Activated effector memory CD4-positive, alpha-beta T cell treated with Interleukin-2 at 50 U/mL for 16 hours (primary cell): ENCODE results near the gene RNF19B.

Source experiments
- DNase-seq: peaks from one replicate; pipeline ENCODE4 v3.0.0-alpha.2; 2020

RNF19B gene

DNA sequence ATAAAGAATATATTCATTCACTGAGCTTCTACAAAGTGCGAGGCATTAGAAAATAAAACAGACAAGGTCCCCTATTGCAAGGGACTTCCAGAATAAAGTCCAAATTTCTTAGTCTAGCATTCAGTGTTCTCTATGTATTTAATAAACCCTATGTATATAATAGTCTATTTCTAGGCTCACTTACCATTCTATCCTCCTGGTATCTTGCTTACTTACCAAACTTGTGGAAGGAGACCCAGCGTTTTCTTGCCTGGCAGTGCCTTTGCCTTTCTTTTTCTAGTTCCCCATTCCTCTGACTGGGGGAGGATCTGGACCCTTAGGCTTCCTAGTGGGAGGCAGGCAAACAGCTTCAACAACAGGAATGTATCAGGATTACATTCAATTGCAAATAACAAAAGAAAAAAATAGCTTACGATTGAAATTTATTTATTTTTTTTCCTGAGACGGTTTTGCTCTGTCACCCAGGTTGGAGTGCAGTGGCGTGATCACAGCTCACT lies 690 bp upstream of the RNF19B start:
- no peak for DNase-seq

DNA sequence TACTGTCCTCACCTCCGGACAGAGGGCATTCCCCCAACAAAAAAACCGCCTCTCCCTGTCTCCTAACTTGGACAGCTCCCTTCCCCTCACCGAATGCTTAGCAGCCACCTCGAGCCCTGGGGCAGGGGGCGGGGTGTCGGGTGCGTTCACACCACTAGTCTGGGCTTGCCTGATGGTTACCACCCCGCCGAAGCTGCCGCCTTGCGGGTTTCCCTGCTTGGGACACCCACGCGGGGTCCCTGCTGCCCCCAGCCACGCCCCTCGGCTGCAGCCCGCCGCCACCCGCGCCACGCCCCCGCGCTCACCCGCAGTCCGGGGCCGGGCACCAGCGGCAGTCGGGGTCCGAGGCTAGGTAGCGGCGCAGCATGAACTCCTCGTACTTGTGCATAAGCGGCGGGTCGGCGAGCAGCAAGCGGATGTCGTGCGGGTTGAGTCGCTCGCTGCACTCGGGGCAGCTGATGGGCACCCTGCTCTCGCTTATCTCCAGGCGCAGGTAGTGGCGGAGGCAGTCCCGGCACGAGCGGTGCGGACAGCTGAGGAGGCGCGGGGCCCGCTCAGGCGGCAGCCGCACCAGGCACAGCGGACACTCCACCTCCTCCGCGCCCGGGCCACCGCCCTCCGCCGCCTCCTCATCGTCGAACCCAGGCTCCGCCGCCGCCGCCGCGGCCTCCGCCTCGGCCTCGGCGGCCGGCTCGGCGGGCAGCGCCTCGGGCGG lies 706 bp downstream of the RNF19B start:
- DNase-seq: peak; percentile 53

DNA sequence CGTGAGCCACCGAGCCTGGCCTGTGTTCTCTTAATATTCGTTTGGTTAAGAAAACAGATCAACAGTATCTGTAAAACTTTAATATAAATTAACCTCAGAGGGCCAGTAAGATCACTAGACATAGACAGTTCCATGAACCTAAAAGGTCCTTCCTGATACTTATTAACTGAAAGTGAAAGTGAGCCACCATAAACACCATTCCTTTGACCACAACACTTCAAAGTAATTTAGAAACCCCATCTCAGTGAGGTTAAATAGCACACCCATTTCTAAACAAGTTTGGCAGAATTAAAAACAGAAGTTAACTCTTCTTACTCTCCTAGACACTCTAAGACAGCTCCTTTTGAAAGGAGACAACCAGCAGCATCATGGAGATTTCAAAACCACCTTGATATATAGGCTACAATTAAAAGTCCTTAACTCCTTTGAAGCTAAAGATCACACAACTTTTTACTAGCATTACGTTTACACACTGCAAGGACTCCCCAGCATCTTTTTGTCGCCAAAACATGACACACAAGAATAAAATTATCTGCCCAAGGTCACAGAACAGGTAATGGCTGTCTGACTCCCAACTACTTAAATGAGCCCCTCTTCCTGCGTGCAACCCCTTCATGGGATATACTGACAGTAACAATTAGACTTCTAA lies 2.2 kb downstream of the RNF19B start:
- no peak for DNase-seq

DNA sequence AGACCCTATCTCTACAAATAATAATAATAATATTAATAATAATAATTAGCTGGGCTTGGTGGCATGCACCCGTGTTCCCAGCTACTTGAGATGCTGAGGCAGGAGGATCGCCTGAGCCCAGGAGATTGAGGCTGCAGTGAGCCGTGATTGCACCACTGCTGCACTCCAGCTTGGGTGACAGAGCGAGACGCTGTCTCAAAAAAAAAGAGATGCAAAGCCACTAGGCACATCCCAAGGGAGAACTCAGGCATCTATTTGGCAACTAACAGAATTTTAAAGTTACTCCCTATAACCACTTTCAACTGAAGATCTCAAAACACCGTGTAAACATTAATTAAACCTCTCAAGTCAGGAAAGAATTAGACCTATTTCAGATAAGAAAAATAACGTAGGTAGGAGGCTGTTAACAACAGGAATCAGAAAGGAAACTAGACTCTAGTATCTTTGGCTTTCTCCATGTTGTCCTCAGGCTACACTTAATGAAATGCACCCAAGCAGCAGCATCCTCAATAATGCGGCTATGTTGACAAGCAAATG lies 3.7 kb downstream of the RNF19B start:
- no peak for DNase-seq

DNA sequence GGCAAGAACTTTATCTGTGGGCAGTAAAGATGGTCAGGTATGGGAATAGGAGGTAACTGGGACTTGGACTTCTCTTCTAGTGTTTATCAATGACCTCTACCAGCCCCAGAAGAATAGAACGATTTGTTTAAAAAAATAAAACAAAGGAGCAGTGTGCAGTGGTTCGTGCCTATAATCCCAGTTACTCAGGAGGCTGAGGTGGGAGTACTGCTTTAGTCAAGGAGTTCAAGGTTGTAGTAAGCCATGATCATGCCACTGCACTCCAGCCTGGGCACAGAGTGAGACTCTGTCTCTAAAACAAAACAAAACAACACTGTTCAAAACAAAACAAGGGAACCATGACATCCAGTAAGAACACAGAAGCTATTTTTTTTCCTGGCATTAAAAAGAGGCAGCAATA lies 4.3 kb downstream of the RNF19B start:
- no peak for DNase-seq

DNA sequence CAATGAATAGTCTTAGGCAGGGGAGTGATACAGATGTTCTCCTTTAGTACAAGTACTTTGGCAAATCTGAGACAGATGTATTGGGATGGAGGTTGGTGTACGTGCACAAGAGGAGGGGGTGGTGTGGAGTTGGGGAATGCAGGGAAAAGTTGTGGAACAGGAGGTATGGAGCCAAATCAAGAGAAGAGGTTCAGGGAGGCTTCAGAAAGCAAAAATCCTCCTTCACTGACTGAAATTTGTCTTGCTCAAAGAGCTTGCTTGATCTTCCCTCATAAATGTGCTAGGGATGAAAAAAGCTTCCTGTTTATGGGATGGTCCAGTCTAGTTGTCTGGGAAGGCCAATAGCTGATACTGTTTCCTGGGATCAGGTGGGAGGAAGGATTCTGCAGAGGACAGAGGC lies 5.8 kb downstream of the RNF19B start:
- no peak for DNase-seq

DNA sequence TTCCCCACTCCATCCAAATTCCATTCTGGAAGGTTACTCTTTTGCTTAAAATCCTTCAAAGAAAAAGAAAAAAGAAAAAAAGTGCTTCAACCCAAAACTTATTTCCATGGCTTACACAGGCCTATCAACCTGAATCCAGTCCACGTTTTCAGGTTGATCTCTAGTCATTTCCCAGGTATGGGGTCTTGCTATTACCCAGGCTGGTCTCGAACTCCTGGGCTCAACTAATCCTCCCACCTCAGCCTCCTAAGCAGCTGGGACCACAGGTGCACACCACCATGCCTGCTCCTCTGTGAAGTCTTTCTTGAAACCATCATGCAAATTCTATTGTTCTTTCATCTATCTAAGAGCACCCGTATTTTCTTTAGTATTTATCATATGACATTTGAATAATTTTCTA lies 7.6 kb downstream of the RNF19B start:
- DNase-seq: no peak

DNA sequence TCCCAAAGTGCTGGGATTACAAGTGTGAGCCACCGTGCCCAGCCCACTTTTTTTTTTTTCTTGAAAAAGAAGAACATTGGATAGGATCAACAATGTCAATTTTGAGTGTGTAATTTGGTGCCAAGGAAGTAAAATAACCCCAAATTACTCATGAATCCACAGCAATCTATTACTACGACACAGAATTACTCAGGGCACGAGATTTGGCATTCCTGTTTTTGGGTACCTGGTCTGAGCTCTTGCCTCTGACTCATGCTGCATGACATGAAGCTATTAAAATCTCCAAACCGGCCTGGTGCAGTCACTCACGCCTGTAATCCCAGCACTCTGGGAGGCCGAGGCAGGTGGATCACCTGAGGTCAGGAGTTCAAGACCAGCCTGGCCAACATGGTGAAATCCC lies 10.4 kb downstream of the RNF19B start:
- DNase-seq: no peak

DNA sequence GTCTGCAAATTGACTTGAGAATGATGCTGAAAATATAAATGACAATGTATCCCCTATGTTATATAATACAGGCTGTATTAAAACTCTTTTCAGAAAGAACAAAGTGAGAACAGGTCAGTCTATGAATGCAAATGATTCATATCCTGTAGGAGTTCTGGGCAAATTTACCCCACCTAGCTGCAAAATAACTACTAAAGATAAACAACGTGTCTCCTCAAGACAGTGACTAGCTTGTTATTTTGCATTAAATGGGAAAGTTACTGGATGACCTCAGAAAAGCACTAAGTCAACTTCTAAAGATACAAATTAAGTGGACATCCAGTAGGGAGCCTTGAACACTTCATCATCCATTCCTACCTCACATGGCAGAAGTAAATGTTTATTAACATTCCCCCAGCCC lies 11.1 kb downstream of the RNF19B start:
- no peak for DNase-seq

DNA sequence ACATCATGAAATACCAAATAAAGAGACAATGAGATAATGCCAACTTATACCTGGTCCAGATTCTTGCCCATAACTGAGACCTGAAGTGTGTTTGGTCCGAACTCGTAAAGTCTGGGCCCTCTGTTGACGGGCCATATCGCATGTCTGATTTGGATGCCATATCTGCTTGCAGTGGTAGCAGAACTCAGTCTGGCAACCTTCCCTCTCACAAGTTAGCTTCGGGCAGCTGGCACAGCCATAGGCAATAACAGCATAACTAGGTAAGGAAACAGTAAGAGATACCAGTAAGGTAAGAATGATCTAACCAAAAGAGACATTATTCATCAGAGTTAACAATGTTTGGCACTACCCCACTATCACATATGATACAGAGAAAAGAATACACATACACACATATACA lies 15.1 kb downstream of the RNF19B start:
- DNase-seq: no peak

DNA sequence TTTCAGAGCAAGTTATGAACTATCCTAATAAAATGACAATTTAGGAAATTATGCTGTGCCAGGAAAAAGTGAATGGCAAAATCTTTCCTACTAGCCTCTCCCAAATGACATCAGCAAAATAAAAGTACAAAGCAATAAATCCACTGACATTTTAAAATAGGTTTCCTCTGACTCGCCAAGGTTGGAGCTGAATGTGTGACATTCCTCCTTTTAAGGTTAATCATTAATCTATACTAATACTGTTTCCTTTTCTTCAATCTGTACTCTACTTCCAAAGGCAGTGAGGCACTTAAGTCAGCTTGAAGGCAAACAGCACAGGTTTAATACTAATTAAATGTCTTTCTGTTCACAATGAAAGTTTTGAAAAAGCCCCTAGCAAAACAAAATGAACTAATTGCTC lies 15.7 kb downstream of the RNF19B start:
- no peak for DNase-seq

DNA sequence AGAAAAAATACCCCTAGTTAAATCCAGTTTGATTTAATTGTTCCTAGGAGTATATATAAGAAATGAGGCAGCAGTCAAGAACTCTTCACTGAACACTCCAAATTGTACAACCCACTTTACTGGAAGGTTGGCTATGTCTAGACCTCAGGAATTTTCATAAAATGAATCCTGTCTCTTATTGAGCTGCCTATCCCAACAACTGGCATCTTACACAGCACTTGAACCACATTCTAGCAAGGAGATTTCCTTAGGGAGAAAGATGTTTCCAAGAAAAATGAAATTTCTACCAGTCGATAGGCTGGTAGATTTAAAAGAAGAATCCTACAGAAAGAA lies 16.3 kb downstream of the RNF19B start:
- DNase-seq: no peak

DNA sequence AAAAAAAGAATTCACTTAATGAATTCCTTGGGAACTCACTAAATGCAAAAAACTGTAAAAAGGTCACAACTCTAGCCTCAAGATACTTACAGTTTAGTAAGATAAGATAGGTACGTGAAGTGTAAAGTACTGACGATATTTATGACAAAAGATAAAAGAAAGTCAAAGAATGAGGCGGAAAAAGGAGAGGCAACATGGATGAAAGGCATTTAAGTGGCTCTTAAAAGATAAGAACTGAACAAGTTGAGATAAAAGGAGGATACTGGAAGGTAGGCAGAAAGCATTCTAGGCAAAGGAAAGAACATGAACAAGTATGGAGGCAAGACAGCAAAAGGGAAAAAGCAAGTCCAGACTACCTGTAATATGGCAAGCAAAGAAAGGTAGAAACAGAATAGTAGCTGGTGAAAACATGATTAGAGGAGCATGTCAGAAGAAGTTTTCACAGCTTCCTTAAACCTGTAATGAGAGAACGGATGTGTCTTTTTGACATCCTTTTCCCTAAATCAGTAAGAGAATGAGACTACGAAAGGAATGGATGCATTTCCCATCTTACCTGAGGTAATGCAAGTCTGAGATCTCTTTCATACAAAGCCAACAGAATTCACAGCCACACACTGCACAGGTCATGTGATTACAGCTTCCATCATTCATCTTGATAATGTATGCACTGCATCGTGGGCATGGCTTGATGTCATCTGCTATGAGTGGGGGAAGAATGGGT lies 16.8 kb downstream of the RNF19B start:
- DNase-seq: no peak

DNA sequence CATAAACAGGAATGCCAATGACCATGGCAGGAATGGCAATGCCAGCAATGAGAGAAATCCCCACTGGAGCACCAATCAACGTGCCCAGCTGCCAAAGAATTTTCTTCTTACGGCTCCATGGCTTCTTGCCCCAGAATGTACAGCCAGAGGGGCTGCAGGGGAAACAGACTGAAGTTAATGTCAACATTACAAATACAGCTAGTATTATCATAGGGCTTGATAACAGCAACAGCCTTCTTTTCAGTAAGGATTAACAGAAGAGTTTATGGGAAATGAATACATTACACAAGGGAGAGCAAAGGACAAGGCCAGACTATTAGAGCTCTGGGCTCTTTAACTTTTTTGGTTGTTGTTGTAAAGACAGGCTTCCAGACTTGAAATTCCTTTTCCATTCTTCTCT lies 18.2 kb downstream of the RNF19B start:
- DNase-seq: no peak

DNA sequence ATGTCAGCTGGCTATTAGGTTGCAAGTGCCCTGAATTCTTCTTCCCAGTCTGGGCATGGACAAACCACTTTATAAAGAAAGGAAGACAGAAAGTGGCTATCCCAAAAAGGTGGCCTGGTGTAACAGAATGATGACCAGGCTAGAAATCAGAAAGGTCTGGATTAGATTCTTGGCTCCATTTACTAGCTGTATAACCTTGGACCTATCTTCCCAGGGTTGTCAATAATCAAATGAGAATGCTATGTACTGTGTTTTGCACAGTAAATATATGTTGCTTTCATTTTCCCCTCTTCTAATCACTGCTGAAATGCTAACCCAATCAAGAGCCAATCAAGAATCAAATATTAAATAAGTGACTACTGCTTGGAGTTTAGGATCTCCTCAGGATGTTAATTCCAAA lies 20.4 kb downstream of the RNF19B start:
- no peak for DNase-seq

DNA sequence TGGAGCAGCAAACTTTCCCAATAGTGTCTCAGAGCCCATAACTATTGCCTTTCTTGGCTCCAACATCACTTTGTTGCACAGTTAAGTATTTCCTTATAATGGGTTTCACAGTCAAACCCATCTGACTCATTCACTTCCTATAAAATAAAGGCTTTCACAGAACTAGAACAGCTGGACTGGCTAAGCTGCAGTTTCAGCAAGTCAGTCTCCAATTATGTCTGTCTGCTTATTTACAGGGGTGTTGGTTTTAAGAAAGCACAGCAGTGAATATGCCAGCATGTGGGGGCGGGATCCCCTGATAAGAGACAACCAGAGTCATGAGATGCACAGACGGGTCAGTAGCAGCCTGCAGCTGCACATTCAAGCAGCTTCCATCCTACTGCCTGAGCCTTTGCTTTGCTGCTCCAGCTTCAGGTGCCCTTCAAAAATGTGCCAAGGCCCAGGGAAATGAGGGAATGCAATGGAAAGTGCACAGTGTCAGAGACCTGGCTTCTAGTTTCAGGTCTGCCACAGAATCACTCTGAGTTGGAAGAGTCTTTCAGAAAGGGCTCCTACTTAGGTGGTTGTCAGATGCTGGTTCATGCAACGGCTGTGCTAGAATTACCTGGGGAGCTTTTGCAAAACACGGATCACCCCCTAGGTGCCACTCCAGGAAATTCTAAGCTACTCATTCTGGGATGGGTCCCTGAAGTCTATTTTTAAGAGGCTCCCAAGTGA lies 24.8 kb downstream of the RNF19B start:
- DNase-seq: no peak

DNA sequence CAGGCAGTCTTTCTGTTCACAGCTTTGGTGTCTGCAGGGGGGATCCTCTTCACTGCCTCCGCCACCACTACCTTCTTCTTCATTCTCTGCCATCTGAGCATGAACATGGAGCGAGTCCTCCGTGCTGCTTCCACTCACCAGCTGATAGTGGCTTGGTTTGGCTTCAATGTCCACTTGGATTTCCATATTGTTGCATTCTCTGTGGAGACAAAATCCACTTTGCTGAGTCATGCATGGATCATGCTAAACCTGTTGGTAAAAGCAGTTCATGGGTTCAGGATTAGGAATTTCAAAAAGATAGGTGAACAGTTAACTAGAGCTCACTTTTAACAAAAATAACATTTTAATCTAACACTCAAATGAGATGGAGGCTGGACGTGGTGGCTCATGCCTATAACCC lies 27.5 kb downstream of the RNF19B start:
- DNase-seq: no peak

DNA sequence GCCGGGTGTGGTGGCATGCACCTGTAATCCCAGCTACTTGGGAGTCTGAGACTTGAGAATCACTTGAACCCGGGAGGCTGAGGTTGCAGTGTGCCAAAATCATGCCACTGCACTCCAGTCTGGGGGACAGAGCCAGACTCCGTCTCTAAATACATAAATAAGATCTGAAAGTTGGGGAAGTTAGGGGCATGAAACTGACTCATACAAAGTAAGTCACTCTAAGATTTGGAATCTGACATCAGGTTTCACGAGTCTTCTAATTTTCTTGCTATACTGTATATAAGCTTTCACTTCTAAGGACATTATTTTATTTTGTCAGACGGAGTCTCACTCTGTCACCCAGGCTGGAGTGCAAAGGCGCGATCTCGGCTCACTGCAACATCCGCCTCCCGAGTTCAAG lies 30.1 kb downstream of the RNF19B start:
- no peak for DNase-seq

DNA sequence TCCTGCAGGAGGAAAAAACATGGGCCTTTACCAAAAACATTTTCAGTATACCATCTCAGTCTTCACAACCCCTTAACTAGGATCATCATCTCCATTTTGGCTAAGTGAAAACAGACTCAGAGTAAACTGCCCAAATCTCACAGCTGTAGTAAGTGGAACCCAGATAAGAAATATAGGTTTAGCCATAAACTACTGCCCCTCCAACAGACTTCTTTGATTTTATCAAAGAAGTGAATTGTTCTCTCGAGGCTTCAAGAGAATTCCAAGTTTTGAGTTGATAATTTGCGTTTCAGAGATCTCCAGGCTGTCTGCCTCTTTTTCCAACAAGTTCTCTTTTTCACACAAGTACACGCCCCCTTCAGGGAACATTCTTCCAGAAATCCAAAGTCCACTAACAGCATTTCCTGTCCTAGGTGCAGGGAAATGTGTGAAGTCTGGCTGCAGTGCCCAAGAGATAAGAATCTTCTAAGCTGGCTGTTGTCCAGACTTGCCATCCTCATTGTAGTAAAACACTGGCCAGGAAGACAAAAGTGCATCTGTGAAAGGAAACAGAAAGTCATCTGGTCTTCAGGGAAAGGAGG lies 30.8 kb downstream of the RNF19B start:
- DNase-seq: no peak

DNA sequence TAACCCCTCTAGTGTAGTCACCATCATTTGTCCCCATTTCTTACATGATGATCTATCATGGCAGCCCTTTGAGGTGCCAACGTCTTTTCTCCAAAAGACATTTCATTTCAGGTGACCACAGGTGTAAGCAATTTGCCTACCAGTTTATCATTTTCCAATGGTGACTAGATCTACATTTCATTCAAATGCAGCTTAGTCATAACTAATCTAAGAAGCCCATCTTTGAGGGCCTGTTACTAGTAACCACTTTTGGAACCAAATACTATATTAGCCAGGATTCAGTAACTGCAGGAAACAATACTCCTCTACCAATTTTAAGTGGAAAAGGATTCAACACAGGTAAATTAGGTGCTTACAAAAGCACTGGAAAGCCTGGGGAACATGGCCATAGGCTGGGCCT lies 32.8 kb downstream of the RNF19B start:
- DNase-seq: no peak

DNA sequence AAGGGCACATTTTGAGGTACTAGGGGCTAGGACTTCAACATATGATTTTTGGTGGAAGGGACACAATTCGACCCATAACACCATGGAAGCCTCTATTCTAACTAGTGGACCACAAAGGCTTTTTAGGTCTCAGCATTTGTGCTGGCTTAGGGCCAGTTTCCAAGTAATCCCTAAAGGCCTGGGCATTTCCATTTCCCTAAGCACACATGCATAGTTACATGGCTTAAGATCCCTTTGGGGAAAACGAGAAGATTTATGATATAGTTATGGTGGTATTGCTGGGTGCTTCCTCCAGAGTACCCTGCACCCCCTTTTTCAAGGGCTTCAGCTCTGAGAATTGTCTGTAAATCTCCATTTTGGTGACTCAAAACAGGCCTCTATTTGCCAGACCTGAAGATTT lies 35.2 kb downstream of the RNF19B start:
- no peak for DNase-seq

DNA sequence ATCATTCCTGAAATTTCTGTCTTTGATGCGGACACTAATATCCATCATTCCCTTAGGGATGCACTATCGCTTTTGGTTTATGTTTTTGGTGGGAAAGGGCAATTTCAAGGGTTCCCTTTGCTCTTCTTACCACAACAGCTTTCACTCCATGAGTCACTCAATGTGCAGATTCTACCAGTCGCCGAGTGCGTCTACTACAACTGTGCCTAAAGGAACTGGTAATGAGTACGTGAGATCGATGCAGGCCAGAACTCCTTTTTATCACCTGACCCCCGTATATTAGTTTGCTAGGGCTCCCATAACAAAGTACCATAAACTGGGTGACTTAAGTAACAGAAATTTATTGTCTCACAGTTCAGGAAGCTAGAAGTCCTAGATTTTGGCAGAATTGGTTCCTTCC lies 35.9 kb downstream of the RNF19B start:
- DNase-seq: no peak

DNA sequence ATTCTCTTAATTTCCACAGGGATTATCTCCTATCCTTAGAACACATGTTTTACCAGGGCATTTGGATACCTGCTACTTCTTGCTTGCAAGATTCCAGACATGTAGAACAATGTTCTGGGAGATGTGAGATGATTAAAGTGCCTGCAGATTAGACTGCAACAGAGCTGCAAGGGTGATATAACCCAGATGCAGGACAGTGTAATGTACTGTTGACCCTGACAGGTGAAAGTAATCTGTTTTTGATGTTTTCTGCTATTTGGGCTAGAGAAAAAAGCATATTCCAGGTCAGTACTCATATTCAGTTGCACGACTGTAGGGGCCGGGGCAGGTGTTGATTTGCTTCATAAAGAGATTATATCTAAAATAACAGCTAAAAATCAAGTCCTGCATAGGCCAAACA lies 36.3 kb downstream of the RNF19B start:
- DNase-seq: no peak
